Posterior vena cava (tissue), 2 donors: ENCODE data around the gene L3MBTL4. TPM values are rescaled to one million over a fixed set of nuclear protein-coding genes. Genes with fewer than 3 reads are reported as not detected.
"Not testable (repeated sequence)": the region's sequence is repeated elsewhere in the genome, so short reads cannot be mapped to it uniquely, and the experiment has no call there.

ENCODE experiments used
- DNase-seq: peaks from one replicate; pipeline ENCODE4 v3.0.0-alpha.2; 2020; ENCODE audit warnings: low spot score
- intact Hi-C, 2 donors: fragments of 100-400 bp; cut with DNase I; formaldehyde crosslinking; loops; one replicate each; pipeline versions ENCODE4 v1.14.1 to v1.14.2; 2022 to 2023
- total RNA-seq, 2 donors: library from RNA; stranded (reverse); fragmentation: NEBNext Ultra II Directional; extraction: Animal tissue kit (Norgen Biotek cat#: 25700); gene quantifications; one replicate each; pipeline ENCODE4 v1.2.1, GENCODE V29; 2021
- donor health status: DM: yes; HTN: yes; CAD: no.
- donor health status: DM: yes; HTN: yes; CAD: no.

L3MBTL4 gene
- total RNA-seq, 2 donors from 2014 or later, result 10.5 to 17.6 TPM

DNA sequence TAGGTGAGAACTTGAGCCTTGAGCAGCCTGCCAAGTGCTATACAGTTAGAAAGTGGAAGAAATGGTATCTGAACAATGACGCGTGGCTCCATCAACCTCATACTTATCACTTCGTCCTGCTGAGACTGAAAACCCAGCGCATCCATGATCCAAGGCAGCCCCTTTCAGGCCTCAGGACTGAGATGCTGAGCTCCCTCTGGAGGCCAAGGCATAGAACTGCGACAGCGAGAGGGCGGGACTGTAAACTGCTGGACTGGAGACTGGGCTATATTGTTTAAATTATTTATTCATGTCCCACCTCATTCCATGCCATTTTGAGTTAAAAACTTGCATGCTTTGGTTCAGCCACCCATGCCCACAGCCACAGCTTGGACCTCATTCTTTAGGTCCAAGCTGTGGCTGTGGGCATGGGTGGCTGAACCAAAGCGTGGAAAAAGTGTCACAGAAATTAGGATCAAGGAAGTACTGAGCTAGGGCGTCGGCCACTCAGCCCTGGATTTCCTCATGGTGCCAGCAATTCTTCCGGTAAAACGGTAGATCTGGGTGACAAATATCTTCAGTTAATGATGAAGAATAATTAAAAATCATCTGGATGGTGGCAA lies 195.5 kb downstream of the L3MBTL4 start:
- intact Hi-C loops, result no loop called here
- peak; percentile 81 for DNase-seq

DNA sequence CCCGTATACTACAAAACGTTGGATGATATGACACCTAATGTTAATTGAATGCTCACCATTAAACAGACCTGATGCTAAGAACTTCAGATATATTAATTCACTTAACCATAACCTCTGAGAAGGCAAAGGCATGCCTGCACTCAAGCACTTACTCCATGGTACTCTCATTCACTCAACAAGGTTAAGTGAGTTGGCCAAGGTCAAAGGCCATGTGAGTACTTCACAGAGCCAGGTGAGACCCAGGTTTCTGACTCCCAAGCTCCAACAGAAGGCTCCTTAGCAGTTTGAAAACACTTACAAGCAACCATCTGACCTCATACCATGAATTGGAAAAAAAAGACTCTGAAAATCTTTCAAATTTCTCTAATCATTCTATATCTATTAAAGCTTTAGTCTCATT lies 198.8 kb downstream of the L3MBTL4 start:
- no peak for DNase-seq
- intact Hi-C loops, result no loop called here

DNA sequence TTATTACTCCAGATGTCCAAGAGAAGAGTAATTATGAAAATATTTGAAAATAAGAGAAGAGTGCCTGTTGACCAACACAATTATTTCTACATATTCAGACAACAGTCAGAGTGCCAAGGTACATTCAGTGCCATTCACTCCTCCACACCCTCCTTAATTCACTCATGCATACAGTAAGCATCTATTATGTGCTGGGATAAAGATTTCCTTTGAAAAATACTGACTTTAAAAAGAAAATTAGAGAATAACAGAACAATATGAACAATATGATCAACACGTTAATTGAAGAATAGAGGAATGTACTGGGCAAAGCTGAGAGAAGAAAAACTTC lies 203.6 kb downstream of the L3MBTL4 start:
- no peak for DNase-seq
- intact Hi-C loops, result no loop called here

DNA sequence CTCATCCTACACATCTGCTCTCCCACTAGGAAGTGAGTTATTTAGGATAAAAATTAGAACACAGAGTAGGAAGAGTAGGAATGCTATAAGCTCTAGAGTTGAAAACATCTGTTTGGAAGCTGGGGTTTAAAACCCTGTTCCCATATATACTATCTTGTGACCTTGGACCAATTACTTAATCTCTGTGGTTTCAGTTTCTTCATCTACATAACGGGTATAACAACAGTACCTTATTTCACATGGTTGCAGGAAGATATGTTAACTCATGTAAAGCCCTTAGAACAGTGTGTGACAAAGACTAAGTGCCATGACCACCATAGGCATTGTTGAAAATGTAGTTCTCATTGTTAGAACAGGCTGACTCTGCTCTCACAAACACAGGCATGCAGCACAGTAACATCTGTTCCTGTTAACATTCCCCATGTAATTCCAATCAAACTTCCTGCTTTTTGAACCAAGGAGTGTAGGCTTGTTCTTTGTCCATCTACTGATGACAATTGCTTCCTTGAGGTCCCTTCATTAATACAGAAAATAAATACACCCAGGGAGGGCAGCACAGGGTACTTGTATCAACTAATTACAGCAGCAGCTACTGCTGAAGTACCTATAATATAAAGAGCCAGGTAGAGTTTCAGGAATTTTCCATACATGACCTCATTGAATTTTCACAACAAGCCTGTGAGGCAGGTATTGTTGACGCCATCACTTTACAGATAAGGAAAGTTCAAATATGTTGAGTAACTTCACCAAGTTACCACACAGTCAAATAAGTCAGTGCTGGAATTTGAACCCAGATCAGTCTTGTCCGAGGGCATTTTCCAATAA lies 204.2 kb downstream of the L3MBTL4 start:
- intact Hi-C loops, result no loop called here
- DNase-seq, result no peak

DNA sequence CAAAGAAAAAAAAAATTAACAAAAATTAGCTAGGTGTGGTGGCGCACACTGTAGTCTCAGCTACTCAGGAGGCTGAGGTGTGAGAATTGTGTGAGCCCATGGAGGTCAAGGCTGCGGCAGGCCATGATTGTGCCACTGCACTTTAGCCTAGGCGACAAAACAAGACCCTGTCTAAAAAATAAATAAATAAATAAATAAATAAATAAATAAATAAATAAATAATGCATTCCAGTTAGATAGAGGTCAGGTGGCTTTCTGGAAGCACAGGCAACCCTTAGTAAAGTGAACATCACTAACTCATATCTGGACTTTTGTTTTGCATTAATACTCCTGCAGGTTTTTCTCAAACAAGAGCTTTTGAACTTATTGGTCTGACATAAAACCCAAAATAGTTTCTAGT lies 206.8 kb downstream of the L3MBTL4 start:
- DNase-seq, result no peak
- intact Hi-C loops, result no loop called here

DNA sequence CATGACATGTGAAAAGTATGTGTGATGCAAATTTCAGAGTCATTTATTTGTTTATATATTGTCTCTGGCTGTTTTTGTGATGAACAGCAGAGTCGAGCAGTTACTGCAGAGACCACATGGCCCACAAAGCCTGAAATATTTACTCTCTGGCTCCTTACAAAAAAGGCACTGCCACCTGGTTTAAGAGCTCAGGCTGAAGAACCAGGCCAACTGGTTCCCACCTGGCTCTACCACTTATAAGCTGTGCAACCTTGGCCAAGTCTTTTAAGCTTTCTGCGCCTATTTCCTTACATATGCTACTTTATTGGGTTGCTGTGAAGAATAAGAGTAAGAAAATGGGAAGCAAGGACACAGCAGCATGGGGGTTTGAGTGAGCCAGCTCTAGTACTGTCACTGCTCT lies 207.6 kb downstream of the L3MBTL4 start:
- intact Hi-C loops, result no loop called here
- no peak for DNase-seq

DNA sequence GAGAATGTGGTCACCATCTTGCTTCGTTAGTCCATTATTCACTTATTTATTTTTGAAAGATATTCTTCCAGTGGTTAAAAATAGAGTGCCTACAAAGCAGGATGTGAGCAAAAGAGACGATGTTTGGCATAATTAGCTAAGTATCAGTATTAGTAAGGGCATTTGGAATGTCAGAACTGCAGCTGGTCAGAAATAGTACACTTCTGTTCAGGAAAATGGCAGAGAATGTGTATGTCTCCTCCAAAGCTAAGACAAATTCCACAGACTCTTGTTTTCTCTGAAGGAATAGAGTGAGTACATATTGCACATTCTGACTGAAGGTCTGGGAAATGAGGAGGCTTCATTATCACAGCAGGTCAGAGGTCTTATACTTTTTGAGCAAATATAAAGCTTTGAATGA lies 209.0 kb downstream of the L3MBTL4 start:
- intact Hi-C loops, result no loop called here

DNA sequence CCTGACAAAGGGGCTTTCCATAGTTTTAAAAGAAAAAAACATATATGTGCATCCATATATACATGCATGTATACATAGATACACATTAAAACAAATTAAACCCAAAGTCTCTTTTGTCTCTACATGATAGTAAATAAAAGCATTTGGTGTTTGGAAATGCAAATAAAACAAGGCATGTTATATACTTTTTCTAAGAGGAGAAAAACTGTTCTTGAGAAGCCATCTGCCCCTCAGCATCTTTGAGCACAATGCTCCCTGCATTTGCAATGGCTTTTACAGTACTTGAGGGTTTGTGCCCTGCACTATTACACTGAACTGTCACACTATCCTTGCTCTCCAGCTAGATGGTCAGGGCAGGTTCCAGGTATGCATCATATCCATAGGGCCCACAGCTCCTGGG lies 210.2 kb downstream of the L3MBTL4 start:
- DNase-seq, result no peak
- intact Hi-C loops, result loop anchor here in 1 of 2 donors (5.0 kb wide), 1 partner anchor 592 kb away; no protein-coding TSS in a partner anchor

More for the DNA sequence above, 209.0 kb downstream of the L3MBTL4 start:
- no peak for DNase-seq

DNA sequence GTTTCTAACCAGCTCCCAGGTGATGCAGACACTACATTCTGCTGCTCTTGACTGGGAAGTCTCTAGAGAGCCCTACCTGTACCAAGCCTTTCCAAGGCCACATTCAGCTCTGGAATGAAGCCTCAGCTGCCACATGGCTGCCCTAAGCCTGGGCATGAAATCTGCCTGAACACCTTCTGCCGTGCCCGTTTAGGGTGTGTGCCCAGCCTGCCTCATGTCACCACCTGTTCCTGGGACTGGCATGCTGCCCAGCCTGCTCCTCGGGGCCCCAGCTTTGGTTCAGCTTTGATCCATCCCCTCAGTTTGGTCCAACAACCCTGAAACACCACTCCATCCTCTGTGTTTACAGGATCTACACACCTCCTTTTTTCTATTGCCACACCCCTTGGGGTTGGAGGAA lies 210.9 kb downstream of the L3MBTL4 start:
- no peak for DNase-seq

DNA sequence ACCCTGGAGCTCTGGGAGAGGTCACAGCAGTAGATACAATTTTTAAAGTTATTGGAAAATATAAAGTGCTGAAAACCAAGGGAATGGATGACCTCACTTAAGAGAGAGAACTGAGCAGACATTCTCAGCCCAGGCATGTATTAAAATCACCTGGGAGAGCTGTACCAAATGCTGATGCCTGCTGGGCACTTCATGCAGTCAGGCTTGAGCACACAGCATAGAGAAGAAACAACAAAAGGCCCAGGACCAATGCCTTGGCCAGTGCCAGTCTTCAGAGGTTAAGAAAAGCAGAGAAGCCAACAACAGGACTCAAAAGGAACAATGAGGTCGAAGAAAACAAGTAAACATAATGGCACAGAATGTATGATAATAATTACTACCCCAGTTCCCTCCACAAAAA lies 211.8 kb downstream of the L3MBTL4 start:
- intact Hi-C loops, result loop anchor here in 1 of 2 donors (5.0 kb wide), 1 partner anchor 591 kb away; no protein-coding TSS in a partner anchor
- no peak for DNase-seq

More for the DNA sequence above, 210.9 kb downstream of the L3MBTL4 start:
- intact Hi-C loops, result loop anchor here in 1 of 2 donors (5.0 kb wide), 1 partner anchor 591 kb away; no protein-coding TSS in a partner anchor

DNA sequence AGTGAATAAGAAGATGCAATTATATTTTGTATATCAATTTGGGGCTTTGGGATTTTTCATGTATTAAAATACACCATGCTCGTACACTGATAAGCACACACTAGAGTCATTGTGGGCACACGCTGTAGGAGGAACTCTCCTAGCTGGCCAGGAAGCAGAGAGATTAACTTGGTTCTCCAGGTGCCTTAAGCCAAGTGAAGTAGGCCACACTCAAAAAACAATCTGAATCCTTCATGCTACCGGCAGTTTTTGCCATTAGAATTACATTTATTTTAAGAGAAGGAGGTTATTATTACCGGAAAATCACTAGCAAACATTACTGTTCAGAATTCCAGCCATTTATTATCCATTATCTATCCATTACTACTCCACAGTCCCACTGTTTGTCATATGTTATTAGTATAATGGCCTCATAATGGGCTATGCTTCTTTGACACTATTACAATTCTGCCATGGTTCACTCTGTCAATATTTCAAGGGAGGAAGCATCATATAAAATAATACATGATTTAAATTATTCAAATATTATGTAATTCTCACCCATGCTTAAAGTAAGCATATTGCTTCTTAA lies 214.4 kb downstream of the L3MBTL4 start:
- intact Hi-C loops, result loop anchor here in 1 of 2 donors (5.0 kb wide), 1 partner anchor 588 kb away; no protein-coding TSS in a partner anchor
- no peak for DNase-seq

DNA sequence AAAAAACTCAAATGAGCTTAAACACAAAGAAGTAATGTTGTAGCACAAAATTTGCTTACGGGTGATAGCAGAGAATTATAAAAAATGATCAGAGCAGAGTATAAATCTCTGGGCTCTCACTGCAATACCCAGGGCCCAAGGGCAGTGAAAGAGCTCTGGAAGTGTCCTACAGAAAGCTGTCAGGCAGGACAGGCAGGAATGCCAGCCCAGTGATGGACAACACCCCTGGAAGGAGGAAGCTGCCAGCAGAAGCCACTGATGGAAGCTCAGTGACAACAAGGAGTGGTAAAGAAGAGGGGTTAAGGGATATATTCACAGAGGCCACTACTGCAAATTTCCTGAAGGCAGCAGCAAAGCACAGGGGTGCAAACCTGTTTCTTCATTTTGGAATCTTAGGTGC lies 214.9 kb downstream of the L3MBTL4 start:
- no peak for DNase-seq
- intact Hi-C loops, result loop anchor here in 1 of 2 donors (5.0 kb wide), 1 partner anchor 587 kb away; no protein-coding TSS in a partner anchor

DNA sequence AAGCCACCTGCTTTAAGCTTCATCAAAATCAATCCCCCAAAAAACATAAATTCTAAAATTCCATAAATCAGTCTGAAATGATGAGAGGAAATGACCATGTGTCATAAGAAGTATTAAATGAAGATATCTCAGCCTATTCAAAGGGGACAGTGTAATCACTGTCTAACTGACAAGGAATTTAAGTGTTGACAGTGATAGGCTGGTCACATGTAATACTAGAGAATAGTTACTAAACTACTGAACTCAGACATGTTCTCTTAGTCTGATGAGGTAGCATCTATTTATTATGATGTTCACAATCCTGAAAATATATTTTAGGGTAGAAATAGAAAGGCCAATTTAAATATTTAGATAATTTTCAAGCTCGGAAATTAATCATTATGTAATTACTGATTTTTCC lies 216.1 kb downstream of the L3MBTL4 start:
- no peak for DNase-seq
- intact Hi-C loops, result no loop called here

DNA sequence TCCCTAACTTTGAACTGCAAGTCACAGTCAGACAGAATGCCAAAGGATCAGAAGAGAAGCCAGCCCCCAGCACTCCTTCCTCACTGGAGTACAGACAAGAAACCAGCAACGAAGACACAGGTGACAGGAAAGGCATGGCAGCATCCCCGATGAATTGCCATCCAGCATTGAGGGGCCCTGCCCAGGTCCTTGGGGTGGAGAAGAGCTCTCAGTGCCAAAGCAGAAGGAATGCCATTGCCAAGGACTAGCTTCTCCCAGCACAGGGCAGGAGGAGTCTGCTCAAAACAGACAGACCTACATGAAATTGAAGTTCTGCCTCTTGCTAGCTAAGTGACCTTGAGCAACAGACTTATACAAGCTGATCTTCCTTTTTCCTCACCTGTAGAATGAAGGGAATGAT lies 220.1 kb downstream of the L3MBTL4 start:
- intact Hi-C loops, result no loop called here
- DNase-seq, result no peak

DNA sequence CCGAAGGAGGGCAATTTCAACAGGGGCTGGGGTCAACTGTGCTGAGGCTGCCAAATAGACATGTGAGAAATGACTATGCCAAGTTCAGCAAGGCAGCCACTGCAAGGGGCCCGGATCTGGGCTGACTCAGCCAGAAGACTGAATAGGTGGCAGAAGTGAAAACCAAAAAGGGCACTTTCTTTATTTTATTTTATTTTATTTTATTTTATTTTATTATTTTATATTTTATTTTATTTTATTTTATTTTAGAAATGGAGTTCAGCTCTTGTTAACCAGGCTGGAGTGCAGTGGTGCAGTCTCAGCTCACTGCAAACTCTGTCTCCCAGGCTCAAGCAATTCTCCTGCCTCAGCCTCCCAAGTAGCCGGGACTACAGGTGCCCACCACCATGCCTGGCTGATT lies 228.9 kb downstream of the L3MBTL4 start:
- intact Hi-C loops, DNase-seq: not testable (repeated sequence)

DNA sequence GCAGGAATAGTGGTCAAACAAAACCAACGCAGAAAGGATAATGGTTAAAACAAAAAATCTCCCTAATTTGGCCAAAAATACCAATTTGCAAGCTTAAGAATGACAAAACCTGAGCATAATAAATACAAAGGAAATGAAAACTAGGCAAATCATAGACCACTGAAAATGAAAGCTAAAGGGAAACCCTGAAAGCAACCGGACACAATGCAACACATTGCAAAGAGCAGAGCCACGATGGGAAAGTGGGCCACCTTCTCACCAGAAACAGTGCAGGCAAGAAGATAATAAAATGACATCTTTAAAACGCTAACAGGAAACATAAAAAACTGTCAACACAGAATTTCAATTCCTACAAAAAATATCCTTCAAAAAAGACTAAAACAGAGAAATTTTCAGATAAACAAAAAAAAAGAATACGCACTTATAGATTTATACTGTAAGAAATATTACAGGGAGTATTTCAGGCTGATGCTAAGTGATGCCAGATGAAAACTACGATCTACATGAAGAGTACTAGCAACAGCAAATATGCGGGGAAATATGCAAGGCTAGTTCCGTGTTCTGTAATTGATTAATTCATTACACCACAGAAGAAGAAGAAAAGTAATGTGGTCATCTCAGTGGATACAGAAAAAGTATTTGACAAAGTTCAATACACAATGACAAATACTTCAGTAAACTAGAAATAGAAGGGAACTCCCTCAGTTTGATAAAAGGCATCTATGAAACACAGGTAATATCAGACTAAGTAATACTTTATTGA lies 239.5 kb downstream of the L3MBTL4 start:
- intact Hi-C loops, result no loop called here
- no peak for DNase-seq

DNA sequence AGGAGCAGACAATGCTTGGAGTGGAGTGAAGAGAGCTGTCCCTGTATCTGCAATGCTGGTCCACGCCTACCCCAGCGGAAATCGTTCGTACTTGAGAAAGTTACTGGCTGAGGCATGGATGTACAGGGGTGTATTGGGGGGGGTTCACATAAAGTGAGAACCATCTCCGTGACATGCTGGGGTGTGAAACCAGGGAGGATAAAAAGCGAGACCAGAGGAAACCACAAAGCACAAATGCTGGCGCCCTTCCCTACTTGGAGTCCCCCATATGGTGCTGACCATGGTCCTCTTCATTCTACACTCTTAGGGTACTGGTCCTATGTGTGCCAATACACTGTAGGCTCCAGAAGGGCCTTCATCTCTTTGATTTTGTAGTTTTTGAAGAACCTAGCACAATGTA lies 244.1 kb downstream of the L3MBTL4 start:
- intact Hi-C loops, result no loop called here
- DNase-seq, result no peak

DNA sequence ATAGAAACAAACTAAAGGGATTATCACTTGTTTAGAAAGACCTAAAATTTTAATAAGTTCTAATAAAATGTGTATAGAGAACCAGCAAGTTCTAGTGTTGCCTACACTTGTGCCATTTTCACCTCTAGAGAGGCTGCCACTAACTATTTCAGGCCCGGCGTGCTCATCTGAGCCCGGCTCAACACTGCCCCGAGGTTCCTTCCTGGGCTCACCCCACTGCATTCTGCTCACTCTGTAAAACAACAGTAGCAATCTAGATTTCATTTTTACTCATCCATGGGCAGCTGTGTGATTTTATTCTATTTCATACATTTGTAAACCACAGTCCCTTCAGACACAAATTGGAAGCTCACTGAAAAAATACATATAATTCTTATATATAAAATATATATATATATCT lies 253.2 kb downstream of the L3MBTL4 start:
- no peak for DNase-seq
- intact Hi-C loops, result no loop called here

DNA sequence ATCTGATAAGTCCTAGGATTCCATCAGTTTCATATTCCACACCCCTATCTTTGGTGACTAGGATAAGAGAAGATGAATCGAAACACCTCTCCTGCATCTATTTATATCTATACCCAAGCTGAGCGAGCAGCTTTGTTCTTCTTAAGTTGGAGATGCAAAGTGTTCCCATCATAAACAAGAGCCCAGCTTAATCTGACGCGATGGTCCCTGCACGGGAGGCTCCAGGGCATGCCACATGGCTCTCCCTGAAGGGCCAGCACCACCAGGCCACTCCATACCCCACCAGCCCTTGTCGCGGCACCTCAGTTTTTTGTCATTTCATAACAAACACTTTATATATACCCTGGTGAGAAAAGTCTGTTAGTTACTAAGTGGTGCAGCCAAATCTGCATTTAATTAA lies 255.3 kb downstream of the L3MBTL4 start:
- no peak for DNase-seq
- intact Hi-C loops, result no loop called here

DNA sequence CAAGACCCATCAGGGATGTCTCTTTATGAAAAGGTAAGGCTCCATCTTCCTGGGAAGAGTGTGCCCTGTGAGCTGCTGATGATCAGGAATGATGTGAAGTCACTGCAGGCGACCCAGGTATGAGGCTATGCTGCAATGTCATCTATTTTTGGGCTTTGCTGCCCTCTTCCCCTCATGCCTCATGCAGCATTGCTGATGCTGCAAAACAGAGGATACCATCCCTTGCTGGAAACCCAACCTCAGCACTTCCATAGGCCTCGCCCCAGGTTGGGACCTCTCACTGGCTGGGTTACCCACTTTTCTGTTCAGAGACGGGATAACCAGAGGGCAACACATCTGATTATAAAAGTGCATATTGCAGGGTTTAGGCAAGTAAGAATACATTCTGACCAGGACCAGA lies 255.8 kb downstream of the L3MBTL4 start:
- DNase-seq, result no peak
- intact Hi-C loops, result no loop called here
